ENCODE results near the gene SUPT7L.

The SUPT7L gene, protein sequence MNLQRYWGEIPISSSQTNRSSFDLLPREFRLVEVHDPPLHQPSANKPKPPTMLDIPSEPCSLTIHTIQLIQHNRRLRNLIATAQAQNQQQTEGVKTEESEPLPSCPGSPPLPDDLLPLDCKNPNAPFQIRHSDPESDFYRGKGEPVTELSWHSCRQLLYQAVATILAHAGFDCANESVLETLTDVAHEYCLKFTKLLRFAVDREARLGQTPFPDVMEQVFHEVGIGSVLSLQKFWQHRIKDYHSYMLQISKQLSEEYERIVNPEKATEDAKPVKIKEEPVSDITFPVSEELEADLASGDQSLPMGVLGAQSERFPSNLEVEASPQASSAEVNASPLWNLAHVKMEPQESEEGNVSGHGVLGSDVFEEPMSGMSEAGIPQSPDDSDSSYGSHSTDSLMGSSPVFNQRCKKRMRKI

GRCh38 chr2:27663285-27664153 lies at the start of gene SUPT7L, which contains the start of gene SLC4A1AP:
SUPT7L (minus strand) TSS chr2:27663614; CDS start chr2:27662192, 1,422 bp downstream.
SLC4A1AP (plus strand) TSS chr2:27663889; CDS start chr2:27663915, 26 bp downstream.
- peak; percentile 77 for DNase-seq (ENCODE audit: low read depth, low spot score)

DNA sequence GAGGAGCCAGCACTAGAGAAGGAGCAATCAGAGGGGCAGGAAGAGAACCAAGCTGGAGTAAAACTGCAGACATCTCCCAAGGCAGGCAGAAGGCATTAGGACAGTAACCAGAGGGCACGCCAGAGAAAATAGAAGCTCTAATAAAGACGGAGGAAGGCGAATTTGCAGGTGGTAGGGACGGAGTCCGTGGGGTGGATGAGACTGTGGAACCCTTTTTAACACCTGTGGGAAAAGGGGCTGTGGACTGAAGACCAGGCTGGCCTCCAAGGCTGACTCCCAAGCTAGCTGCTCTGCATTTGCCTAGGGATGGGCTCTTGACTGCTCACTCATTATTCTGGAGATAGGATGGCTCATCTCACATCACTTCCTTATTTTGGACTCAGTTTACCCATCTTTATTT lies 49.8 kb upstream of the SUPT7L start:
- DNase-seq (ENCODE audit: low read depth, low spot score): no peak

DNA sequence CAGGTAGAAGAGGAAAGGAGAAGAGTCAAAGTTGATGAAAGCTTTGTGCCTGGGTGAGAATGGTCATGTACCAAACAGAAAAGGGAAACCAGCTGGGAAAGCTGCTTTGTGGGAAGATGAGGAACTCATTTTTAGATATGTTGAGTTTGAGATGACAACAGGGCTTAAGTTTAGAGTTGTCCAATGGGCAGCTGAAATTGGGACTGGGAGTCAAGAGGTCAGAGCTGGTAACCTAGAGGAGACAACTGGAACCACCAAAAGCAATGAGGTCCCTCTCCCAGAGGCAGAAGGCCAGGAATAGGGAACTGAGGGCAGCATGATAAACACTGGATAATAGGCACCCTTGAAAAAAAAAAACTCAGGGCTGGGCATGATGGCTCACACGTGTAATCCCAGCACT lies 49.1 kb upstream of the SUPT7L start:
- no peak for DNase-seq (ENCODE audit: low read depth, low spot score)

DNA sequence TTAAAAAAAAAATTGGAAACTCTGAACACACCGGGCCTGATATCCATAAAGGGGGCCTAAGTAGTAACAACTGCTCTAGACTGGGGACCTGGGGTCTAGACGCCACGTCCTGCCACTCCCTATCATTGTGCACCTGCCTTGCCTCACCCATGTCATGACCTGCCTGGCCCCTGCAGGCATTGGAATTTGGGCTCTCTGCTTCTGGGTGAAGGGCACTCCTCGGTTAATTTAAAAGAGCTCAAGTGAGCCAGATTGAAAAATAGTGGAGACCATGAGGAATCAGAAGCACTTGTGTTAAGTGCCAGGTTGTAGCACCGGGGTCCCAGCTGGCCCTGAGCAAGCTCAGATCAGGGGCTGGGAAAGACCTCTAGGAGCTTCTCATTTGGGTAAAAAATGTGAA lies 48.4 kb upstream of the SUPT7L start:
- DNase-seq (ENCODE audit: low read depth, low spot score): no peak

DNA sequence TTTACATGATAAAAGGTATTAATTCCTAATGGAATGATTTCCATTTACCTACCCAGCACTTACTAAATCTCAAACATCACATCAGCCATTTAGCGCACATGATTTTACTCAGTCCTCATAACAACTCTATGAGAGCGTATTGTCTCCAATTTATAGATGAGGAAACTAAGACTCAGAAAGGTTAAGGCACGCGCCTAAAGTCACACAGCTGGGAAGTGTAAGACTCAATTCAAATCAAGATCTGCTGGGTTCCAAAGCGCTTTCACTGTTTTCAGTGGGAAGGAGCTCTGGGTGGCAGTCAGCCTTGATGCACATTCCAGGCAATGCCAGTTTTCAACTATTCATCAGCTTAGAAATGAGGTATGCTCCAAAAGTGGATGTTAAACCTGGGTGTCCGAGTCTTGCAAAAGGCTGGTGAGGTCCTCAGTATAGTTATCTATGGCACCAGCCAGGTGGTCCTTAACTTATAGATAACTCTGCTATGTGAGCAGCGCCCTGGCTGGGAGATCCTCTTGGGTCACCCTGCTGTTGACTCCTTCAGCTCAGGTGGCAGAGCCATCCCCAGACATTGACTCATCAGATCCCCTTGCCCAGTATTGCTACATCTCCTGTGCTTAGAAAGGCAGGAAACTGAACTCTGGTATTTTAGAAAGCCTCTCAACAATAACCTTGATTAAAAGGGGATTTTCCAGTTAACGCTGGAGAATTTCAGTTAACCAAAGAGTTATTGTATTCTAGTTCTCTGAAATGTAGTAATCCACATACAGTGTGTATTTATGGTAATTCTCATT lies 47.4 kb upstream of the SUPT7L start:
- DNase-seq (ENCODE audit: low read depth, low spot score): no peak

DNA sequence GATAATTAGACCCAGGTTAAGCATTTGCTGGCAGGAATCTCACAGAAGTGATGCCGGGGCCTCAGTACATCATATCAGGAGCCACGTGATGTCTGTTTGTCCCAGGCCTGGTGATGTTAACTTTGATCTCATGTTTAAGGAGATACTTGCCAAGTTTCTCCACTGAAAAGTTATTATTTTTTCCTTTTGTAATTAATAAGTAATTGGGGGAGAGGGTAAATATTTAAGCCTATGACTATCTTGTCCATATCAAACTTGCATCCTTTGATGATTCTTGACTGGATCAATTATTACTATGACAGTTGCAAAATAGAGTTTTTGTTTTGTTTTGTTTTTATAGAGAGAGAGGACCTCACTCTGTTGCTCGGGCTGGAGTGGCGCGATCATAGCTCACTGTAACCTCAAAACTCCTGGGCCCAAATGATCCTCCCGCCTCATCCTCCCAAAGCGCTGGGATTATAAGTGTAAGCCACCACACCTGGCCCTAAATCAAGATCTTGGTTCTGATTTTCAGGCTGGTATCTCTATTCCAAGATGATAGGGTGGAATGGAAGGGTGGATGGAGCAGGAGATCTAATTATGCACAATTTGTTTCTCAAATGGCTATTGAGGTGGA lies 46.7 kb upstream of the SUPT7L start:
- no peak for DNase-seq (ENCODE audit: low read depth, low spot score)

DNA sequence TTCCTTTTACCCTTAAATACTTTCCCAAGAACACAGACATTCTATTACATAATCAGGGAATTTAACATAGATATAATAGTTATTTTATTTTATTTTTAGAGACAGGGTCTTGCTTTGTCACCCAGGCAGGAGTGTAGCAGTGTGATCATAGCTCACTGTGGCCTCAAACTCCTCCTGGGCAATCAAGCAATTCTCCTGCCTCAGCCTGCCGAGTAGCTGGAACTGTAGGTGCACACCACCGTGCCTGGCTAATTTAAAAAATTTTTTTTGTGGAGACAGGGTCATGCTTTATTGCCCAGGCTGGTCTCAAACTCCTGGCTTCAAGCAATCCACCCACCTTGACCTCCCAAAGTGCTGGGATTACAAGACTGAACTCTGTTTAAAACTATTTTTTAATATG lies 45.9 kb upstream of the SUPT7L start:
- no peak for DNase-seq (ENCODE audit: low read depth, low spot score)

DNA sequence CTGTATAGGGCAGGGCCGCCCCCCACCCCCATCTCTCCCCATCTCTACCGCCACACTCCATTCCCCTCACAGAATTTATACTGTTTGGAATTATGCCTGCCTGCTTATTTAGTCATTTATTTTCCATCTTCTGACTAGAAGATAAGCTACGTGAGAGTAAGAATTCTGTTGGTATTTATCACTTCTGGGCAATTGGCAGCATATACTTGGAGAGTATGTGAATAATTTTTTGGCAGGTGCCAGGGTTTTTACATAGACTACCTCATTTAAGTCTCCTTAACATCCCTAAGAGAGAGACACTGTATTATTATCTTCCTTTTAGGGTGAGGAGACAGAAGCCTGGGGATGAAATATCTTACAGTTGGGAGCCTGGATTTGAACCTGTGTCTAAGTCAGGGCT lies 45.3 kb upstream of the SUPT7L start:
- no peak for DNase-seq (ENCODE audit: low read depth, low spot score)

GRCh38 chr2:27708257-27708654 lies 44.8 kb upstream of the SUPT7L start:
- no peak for DNase-seq (ENCODE audit: low read depth, low spot score)

GRCh38 chr2:27707462-27708256 lies 44.2 kb upstream of the SUPT7L start:
- no peak for DNase-seq (ENCODE audit: low read depth, low spot score)

- DNase-seq (ENCODE audit: low read depth, low spot score): peak; percentile 74
Observed at GRCh38 chr2:27705851-27706622, 42.6 kb upstream of the SUPT7L start.

DNA sequence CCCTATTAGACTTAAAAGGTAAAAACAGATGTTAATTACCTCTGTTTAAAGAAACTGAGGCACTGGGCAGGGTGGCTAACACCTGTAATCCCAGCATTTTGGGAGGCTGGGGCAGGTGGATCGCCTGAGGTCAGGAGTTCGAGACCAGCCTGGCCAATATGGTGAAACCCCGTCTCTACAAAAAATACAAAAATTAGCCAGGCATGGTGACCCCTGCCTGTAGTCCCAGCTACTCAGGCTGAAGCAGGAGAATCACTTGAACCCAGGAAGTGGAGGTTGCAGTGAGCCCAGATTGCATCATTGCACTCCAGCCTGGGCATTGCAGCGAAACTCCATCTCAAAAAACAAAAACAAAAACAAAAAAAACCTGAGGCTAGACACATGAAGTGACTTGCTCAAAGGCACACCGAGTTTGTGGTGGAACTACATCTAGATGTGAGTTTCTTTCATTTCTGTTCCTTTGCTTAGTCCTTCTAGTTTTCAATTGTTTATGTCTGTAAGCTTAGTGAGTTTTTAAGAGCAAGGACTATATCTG lies 41.0 kb upstream of the SUPT7L start:
- DNase-seq (ENCODE audit: low read depth, low spot score): no peak

GRCh38 chr2:27703638-27704341 lies 40.4 kb upstream of the SUPT7L start:
- peak; percentile 71 for DNase-seq (ENCODE audit: low read depth, low spot score)

DNA sequence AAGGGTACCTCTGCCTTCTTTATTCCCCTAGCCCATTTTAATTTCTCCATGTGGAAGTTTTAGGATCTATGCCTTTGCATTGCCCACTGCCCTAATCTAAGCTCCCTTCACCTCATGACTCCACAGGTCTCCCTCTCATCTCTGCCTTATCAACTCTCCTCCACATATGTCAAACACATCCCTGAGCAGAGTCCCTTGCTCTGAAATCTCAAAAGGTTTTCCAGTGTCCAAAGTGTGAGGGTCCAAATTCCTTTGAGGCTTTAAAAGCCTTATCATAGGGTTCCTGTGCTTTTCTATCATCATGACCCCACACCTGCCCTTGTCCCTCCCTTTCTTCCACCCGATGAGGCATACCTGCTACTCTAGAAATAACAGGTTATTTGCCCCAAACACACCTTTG lies 38.9 kb upstream of the SUPT7L start:
- DNase-seq (ENCODE audit: low read depth, low spot score): no peak

DNA sequence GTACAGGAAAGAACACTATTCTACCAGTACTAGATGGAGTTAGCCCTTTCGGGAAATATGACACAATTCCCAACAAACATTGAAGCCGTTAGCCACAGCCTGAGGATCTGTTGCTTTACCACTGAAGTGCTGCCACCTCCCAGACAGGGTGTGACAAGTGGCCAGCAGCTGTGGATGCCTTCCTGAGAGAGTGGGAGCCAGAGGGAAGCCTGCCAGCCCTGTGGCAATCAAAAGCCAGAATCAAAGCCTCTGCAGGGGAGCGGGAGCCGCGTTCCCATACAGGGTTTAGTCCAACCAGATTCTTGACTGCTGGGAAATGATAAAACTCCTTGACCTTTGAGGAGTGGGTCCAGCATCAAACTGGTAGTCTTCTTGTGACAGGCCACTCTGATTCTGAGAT lies 38.3 kb upstream of the SUPT7L start:
- no peak for DNase-seq (ENCODE audit: low read depth, low spot score)

- no peak for DNase-seq (ENCODE audit: low read depth, low spot score)
Observed at GRCh38 chr2:27697660-27698059, 34.2 kb upstream of the SUPT7L start.

DNA sequence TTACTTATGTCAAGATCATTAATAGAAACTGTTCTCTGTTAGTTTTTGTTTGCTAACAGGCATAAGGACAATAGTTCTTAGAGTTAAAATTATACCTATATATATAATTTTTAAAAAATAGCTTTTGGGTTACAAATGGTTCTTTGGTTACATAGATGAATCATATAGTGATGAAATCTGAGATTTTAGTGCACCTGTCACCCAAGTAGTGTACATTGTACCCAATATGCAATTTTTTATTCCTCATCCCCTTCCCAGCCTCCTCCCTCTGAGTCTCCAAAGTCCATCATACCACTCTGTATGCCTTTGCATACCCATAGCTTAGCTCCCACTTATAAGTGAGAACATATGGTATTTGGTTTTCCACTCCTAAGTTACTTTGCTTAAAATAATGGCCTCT lies 26.6 kb upstream of the SUPT7L start:
- no peak for DNase-seq (ENCODE audit: low read depth, low spot score)

- no peak for DNase-seq (ENCODE audit: low read depth, low spot score)
Observed at GRCh38 chr2:27689424-27689823, 26.0 kb upstream of the SUPT7L start.

- DNase-seq (ENCODE audit: low read depth, low spot score): no peak
Observed at GRCh38 chr2:27687232-27687631, 23.8 kb upstream of the SUPT7L start.

Measured in smooth muscle cell of the brain vasculature (primary cell).